HepG2 (cell line): ENCODE results near the gene EHD1. TPM values are rescaled to one million over a fixed set of nuclear protein-coding genes. Genes with fewer than 3 reads are reported as not detected.

Experiments used
- ARID5B ChIP-seq: IDR thresholded peaks from 2 replicates; pipeline ENCODE4 v1.4.0; 2020; ENCODE audit warnings: mild to moderate bottlenecking, missing genetic modification reagents
- NR1H2 ChIP-seq: sonication (generic); formaldehyde crosslinking; IDR thresholded peaks from 2 replicates; pipeline ENCODE4 v1.8.1; 2022; ENCODE audit warnings: low read depth, missing genetic modification reagents, borderline replicate concordance
- PRPF4 ChIP-seq: fragments of 200-400 bp; formaldehyde crosslinking; IDR thresholded peaks from 2 replicates; pipeline ENCODE4 v1.6.1; 2016; ENCODE audit warnings: low read length, low read depth; ENCODE audit not compliant: poor library complexity, severe bottlenecking
- SMAD1 ChIP-seq: sonication (generic); formaldehyde crosslinking; IDR thresholded peaks from 2 replicates; pipeline ENCODE4 v1.4.0; 2020; ENCODE audit warnings: missing genetic modification reagents, low read depth, mild to moderate bottlenecking, borderline replicate concordance
- ZNF10 ChIP-seq: sonication (generic); formaldehyde crosslinking; IDR thresholded peaks from 2 replicates; pipeline ENCODE4 v1.4.0; 2020; ENCODE audit warnings: mild to moderate bottlenecking, low read depth, missing genetic modification reagents, borderline replicate concordance
- ZNF24 ChIP-seq: fragments of 450-650 bp; IDR thresholded peaks from 2 replicates; pipeline ENCODE4 v1.6.1; 2017; ENCODE audit warnings: antibody characterized with exemption, mild to moderate bottlenecking
- ZNF567 ChIP-seq: sonication (generic); formaldehyde crosslinking; IDR thresholded peaks from 2 replicates; pipeline ENCODE4 v1.8.1; 2023; ENCODE audit warnings: mild to moderate bottlenecking, missing genetic modification reagents, borderline replicate concordance
- ZNF7 ChIP-seq: IDR thresholded peaks from 2 replicates; pipeline ENCODE4 v1.6.1; 2016; ENCODE audit warnings: missing biosample characterization, missing genetic modification reagents
- ZNF737 ChIP-seq: sonication (generic); formaldehyde crosslinking; IDR thresholded peaks from 2 replicates; pipeline ENCODE4 v1.5.0; 2020; ENCODE audit warnings: missing genetic modification reagents, mild to moderate bottlenecking, borderline replicate concordance
- ZSCAN20 ChIP-seq: sonication (generic); formaldehyde crosslinking; IDR thresholded peaks from 2 replicates; pipeline ENCODE4 v1.4.0; 2020; ENCODE audit warnings: missing genetic modification reagents, mild to moderate bottlenecking, borderline replicate concordance
- polyA plus RNA-seq, 8 experiments: library from polyadenylated mRNA; depleted of rRNA in 3 of 8; stranded (reverse) in 7 of 8; unstranded in 1 of 8; fragments of >200 nt; fragmentation: Illumina TruSeq in 4 of 8; extraction: Trizol in 4 of 8; gene quantifications; 2 replicates each; pipeline versions ENCODE4 v1.2.1 to v1.2.3, GENCODE V29; 2011 to 2016; ENCODE audit warnings: low read depth in 4 of 8, missing spikeins in 1 of 8, mixed read lengths in 1 of 8; ENCODE audit not compliant: insufficient read depth in 1 of 8
- total RNA-seq, 5 experiments: library from RNA; depleted of rRNA; stranded (reverse); fragments of >200 nt; fragmentation: Illumina TruSeq; extraction: Trizol; gene quantifications; 2 replicates each; pipeline ENCODE4 v1.2.3, GENCODE V29; 2016; ENCODE audit warnings: low read depth in 1 of 5
- TF ChIP-seq, protein P1 (sequence below): sonication (generic); formaldehyde crosslinking; IDR thresholded peaks from 2 replicates; pipeline ENCODE4 v1.4.0; 2020; ENCODE audit warnings: missing genetic modification reagents, borderline replicate concordance
- TF ChIP-seq, protein P2 (sequence below): sonication (generic); formaldehyde crosslinking; IDR thresholded peaks from 2 replicates; pipeline ENCODE4 v1.9.0; 2021; ENCODE audit warnings: missing genetic modification reagents, borderline replicate concordance
- TF ChIP-seq, protein P3 (sequence below): sonication (generic); formaldehyde crosslinking; IDR thresholded peaks from 2 replicates; pipeline ENCODE4 v1.5.0; 2020; ENCODE audit warnings: missing genetic modification reagents, mild to moderate bottlenecking, borderline replicate concordance
- TF ChIP-seq, protein P4 (sequence below): sonication (generic); formaldehyde crosslinking; IDR thresholded peaks from 2 replicates; pipeline ENCODE4 v1.4.0; 2020; ENCODE audit warnings: mild to moderate bottlenecking, missing genetic modification reagents
- TF ChIP-seq, protein P5 (sequence below): sonication (generic); formaldehyde crosslinking; IDR thresholded peaks from 2 replicates; pipeline ENCODE4 v1.4.0; 2020; ENCODE audit warnings: mild to moderate bottlenecking, missing genetic modification reagents, borderline replicate concordance

Gene EHD1
- total and polyA plus RNA-seq, 2 of the 13 experiments (the other 11 are each of a cell fraction or from before 2014, with no cell fraction given): 23.6 to 26.6 TPM

GRCh38 chr11:64885367-64886286 lies 7.2 kb upstream of the EHD1 start (continued):
- TF ChIP-seq, protein P1, sequence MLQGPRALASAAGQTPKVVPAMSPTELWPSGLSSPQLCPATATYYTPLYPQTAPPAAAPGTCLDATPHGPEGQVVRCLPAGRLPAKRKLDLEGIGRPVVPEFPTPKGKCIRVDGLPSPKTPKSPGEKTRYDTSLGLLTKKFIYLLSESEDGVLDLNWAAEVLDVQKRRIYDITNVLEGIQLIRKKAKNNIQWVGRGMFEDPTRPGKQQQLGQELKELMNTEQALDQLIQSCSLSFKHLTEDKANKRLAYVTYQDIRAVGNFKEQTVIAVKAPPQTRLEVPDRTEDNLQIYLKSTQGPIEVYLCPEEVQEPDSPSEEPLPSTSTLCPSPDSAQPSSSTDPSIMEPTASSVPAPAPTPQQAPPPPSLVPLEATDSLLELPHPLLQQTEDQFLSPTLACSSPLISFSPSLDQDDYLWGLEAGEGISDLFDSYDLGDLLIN (CRISPR knock-in tag): no peak
- no peak for TF ChIP-seq ZNF737 (CRISPR knock-in tag)
- TF ChIP-seq, protein P2, sequence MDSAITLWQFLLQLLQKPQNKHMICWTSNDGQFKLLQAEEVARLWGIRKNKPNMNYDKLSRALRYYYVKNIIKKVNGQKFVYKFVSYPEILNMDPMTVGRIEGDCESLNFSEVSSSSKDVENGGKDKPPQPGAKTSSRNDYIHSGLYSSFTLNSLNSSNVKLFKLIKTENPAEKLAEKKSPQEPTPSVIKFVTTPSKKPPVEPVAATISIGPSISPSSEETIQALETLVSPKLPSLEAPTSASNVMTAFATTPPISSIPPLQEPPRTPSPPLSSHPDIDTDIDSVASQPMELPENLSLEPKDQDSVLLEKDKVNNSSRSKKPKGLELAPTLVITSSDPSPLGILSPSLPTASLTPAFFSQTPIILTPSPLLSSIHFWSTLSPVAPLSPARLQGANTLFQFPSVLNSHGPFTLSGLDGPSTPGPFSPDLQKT: no peak
- TF ChIP-seq, protein P3, sequence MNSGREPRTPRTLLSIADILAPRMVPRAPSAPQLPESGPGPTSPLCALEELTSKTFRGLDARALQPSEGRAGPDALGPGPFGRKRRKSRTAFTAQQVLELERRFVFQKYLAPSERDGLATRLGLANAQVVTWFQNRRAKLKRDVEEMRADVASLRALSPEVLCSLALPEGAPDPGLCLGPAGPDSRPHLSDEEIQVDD (CRISPR knock-in tag): no peak
- TF ChIP-seq, protein P4, sequence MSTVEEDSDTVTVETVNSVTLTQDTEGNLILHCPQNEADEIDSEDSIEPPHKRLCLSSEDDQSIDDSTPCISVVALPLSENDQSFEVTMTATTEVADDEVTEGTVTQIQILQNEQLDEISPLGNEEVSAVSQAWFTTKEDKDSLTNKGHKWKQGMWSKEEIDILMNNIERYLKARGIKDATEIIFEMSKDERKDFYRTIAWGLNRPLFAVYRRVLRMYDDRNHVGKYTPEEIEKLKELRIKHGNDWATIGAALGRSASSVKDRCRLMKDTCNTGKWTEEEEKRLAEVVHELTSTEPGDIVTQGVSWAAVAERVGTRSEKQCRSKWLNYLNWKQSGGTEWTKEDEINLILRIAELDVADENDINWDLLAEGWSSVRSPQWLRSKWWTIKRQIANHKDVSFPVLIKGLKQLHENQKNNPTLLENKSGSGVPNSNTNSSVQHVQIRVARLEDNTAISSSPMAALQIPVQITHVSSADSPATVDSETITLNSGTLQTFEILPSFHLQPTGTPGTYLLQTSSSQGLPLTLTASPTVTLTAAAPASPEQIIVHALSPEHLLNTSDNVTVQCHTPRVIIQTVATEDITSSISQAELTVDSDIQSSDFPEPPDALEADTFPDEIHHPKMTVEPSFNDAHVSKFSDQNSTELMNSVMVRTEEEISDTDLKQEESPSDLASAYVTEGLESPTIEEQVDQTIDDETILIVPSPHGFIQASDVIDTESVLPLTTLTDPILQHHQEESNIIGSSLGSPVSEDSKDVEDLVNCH (CRISPR knock-in tag): no peak
- no peak for TF ChIP-seq SMAD1
- TF ChIP-seq, protein P5, sequence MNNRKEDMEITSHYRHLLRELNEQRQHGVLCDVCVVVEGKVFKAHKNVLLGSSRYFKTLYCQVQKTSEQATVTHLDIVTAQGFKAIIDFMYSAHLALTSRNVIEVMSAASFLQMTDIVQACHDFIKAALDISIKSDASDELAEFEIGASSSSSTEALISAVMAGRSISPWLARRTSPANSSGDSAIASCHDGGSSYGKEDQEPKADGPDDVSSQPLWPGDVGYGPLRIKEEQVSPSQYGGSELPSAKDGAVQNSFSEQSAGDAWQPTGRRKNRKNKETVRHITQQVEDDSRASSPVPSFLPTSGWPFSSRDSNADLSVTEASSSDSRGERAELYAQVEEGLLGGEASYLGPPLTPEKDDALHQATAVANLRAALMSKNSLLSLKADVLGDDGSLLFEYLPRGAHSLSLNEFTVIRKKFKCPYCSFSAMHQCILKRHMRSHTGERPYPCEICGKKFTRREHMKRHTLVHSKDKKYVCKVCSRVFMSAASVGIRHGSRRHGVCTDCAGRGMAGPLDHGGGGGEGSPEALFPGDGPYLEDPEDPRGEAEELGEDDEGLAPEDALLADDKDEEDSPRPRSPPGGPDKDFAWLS: no peak
- no peak for TF ChIP-seq PRPF4
- TF ChIP-seq ZNF10 (CRISPR knock-in tag): no peak
- peak; percentile 86 for TF ChIP-seq ARID5B (CRISPR knock-in tag)
- no peak for TF ChIP-seq ZNF24
- no peak for TF ChIP-seq ZNF567 (CRISPR knock-in tag)
- no peak for TF ChIP-seq ZNF7
- TF ChIP-seq NR1H2 (CRISPR knock-in tag): no peak
- TF ChIP-seq ZSCAN20 (CRISPR knock-in tag): no peak
